Endothelial cell of umbilical vein (primary cell): Measurements from ENCODE around the gene LY9. TPM values are rescaled to one million over a fixed set of nuclear protein-coding genes. Genes with fewer than 3 reads are reported as not detected.

Experiments
- BruUV-seq: library from RNA; stranded (reverse); fragments of 400-500 nt; replicated peaks from 2 replicates; lab custom pipeline; 2021; lab: Mats Ljungman, UMichigan
- CTCF ChIA-PET: fragments of 300-600, 350-600 bp; sonication (Branson Sonifier 250); formaldehyde crosslinking; loops from one replicate; lab custom pipeline; 2021; ENCODE audit warnings: antibody characterized with exemption, inconsistent platforms; lab: Charles Lee
- POLR2A ChIA-PET: fragments of 300-600, 350-600 bp; sonication (Branson Sonifier 250); formaldehyde crosslinking; loops from one replicate; lab custom pipeline; 2021; ENCODE audit warnings: antibody characterized with exemption, inconsistent platforms; lab: Charles Lee
- DNase-seq: peaks from one replicate; pipeline ENCODE4 v3.0.0-alpha.2; 2011; ENCODE audit warnings: low read depth, low spot score
- FAIRE-seq: peaks from 2 replicates; lab custom pipeline; 2011; peaks lifted over from hg19 to GRCh38; lab: Jason Lieb, UNC
- H2AFZ ChIP-seq: 2 replicates; pipeline ENCODE4 v1.6.0; 2012; ENCODE audit warnings: low read depth, low read length, control low read depth, inconsistent platforms
- H3K27ac ChIP-seq: 2 replicates; pipeline ENCODE4 v1.5.1; 2011; ENCODE audit warnings: low read depth, mild to moderate bottlenecking, control low read depth, low read length, moderate library complexity; ENCODE audit not compliant: insufficient read depth
- H3K27me3 ChIP-seq, 2 experiments: 2 replicates each; pipeline versions ENCODE4 v1.6.0 to v1.6.1; 2011; ENCODE audit warnings: low read length in 2 of 2, mixed read lengths in 1 of 2; ENCODE audit not compliant: control insufficient read depth in 2 of 2, insufficient read depth in 2 of 2
- H3K36me3 ChIP-seq, 2 experiments: 2 replicates in 1 of 2; 3 replicates in 1 of 2; pipeline ENCODE4 v1.5.1; 2011; ENCODE audit warnings: low read length in 2 of 2, mild to moderate bottlenecking in 1 of 2, moderate library complexity in 1 of 2; ENCODE audit not compliant: control insufficient read depth in 2 of 2, insufficient read depth in 2 of 2; ENCODE audit errors: extremely low read depth in 1 of 2
- H3K4me1 ChIP-seq: 3 replicates; pipeline ENCODE4 v1.5.1; 2011; ENCODE audit warnings: mild to moderate bottlenecking, low read length; ENCODE audit not compliant: control insufficient read depth, insufficient read depth; ENCODE audit errors: extremely low read depth
- H3K4me2 ChIP-seq: 2 replicates; pipeline ENCODE4 v1.6.1; 2011; ENCODE audit warnings: low read length, control low read depth, mixed read lengths; ENCODE audit not compliant: insufficient read depth
- H3K4me3 ChIP-seq, 3 experiments: fragments of 200-600 bp in 1 of 3; sonication (generic), shearing (Covaris generic) in 1 of 3; replicated peaks in 1 of 3; 2 replicates each; pipeline ENCODE4 v1.5.1; 2011 to 2016; ENCODE audit warnings: control low read depth in 3 of 3, low read length in 3 of 3, mild to moderate bottlenecking in 2 of 3, inconsistent platforms in 1 of 3, low read depth in 1 of 3, moderate library complexity in 1 of 3; ENCODE audit not compliant: insufficient read depth in 1 of 3
- H3K79me2 ChIP-seq: 2 replicates; pipeline ENCODE4 v1.6.0; 2012; ENCODE audit warnings: low read length, inconsistent platforms; ENCODE audit not compliant: control insufficient read depth, insufficient read depth
- H3K9ac ChIP-seq: replicated peaks from 2 replicates; pipeline ENCODE3; 2011; ENCODE audit warnings: low read length, control low read depth; ENCODE audit not compliant: insufficient read depth; ENCODE audit errors: extremely low read depth
- H3K9me1 ChIP-seq: replicated peaks from 3 replicates; pipeline ENCODE4 v1.6.0; 2011; ENCODE audit warnings: mild to moderate bottlenecking, low read length; ENCODE audit not compliant: control insufficient read depth, insufficient read depth; ENCODE audit errors: extremely low read depth
- H3K9me3 ChIP-seq: replicated peaks from 2 replicates; pipeline ENCODE4 v1.5.1; 2012; ENCODE audit warnings: low read length, inconsistent platforms; ENCODE audit not compliant: control insufficient read depth, insufficient read depth
- H4K20me1 ChIP-seq: replicated peaks from 2 replicates; pipeline ENCODE3; 2011; ENCODE audit warnings: mild to moderate bottlenecking, low read length; ENCODE audit not compliant: control insufficient read depth, insufficient read depth; ENCODE audit errors: extremely low read depth
- EZH2 ChIP-seq: IDR thresholded peaks from 2 replicates; pipeline ENCODE4 v1.6.1; 2012; ENCODE audit warnings: borderline replicate concordance, low read depth, mild to moderate bottlenecking, moderate library complexity, low read length, inconsistent platforms; ENCODE audit not compliant: severe bottlenecking
- FOS ChIP-seq: IDR thresholded peaks from 2 replicates; pipeline ENCODE4 v1.6.1; 2011; ENCODE audit warnings: mild to moderate bottlenecking, low read length, moderate library complexity, borderline replicate concordance; ENCODE audit not compliant: insufficient read depth
- GATA2 ChIP-seq: IDR thresholded peaks from 2 replicates; pipeline ENCODE4 v1.7.0; 2011; ENCODE audit warnings: low read depth, mild to moderate bottlenecking, moderate library complexity, mixed read lengths, low read length; ENCODE audit not compliant: insufficient read length, insufficient read depth
- JUN ChIP-seq: IDR thresholded peaks from 2 replicates; pipeline ENCODE4 v1.6.1; 2011; ENCODE audit warnings: borderline replicate concordance, low read depth; ENCODE audit not compliant: insufficient read length, insufficient read depth
- MYC ChIP-seq: IDR thresholded peaks from one replicate; pipeline ENCODE4 v1.6.1; 2011; ENCODE audit warnings: mild to moderate bottlenecking, low read depth, low read length
- POLR2A ChIP-seq: IDR thresholded peaks from 2 replicates; pipeline ENCODE4 v1.6.1; 2012; ENCODE audit warnings: low read depth, mild to moderate bottlenecking, control low read depth, low read length
- POLR2AphosphoS5 ChIP-seq: IDR thresholded peaks from 2 replicates; pipeline ENCODE4 v1.6.1; 2012; ENCODE audit warnings: low read depth, mild to moderate bottlenecking, control low read depth, low read length, moderate library complexity; ENCODE audit not compliant: insufficient read depth
- dilution Hi-C: fragments of 300-500 bp; cut with MboI; formaldehyde crosslinking; loops from one replicate; pipeline ENCODE4 v1.15.0; 2019; ENCODE audit warnings: low sequenced_read_pairs; ENCODE audit not compliant: extremely low pct_ligation_motif_present
- intact Hi-C: fragments of 100-400 bp; cut with micrococcal nuclease; formaldehyde crosslinking; loops from one replicate; pipeline ENCODE4 v1.10.0; 2022
- polyA plus RNA-seq, 4 experiments: library from polyadenylated mRNA; depleted of rRNA in 3 of 4; stranded (reverse) in 3 of 4; unstranded in 1 of 4; fragments of >200 nt; gene quantifications; 2 replicates each; pipeline versions ENCODE4 v1.2.1 to v1.2.3, GENCODE V29; 2011 to 2012; ENCODE audit warnings: missing spikeins in 1 of 4
- total RNA-seq: library from RNA; stranded (reverse); gene quantifications from 2 replicates; pipeline ENCODE4 v1.2.3, GENCODE V29; 2021
- TF ChIP-seq, protein P1 (sequence below): IDR thresholded peaks from 2 replicates; pipeline ENCODE4 v1.6.1; 2011; ENCODE audit not compliant: insufficient read depth, insufficient read length
- TF ChIP-seq, protein P2 (sequence below), 2 donors: IDR thresholded peaks; 1 replicate in 1 of 2; 2 replicates in 1 of 2; pipeline ENCODE4 v1.5.1; 2011; ENCODE audit warnings: low read length in 2 of 2, mild to moderate bottlenecking in 2 of 2, moderate library complexity in 2 of 2, control low read depth in 1 of 2, inconsistent platforms in 1 of 2, low read depth in 1 of 2; ENCODE audit not compliant: insufficient read depth in 1 of 2; ENCODE audit errors: extremely low read depth in 1 of 2

Gene LY9
- total and polyA plus RNA-seq, 2 donors (not counting 3 experiments of a cell fraction or from before 2014, with no cell fraction given): not detected

DNA sequence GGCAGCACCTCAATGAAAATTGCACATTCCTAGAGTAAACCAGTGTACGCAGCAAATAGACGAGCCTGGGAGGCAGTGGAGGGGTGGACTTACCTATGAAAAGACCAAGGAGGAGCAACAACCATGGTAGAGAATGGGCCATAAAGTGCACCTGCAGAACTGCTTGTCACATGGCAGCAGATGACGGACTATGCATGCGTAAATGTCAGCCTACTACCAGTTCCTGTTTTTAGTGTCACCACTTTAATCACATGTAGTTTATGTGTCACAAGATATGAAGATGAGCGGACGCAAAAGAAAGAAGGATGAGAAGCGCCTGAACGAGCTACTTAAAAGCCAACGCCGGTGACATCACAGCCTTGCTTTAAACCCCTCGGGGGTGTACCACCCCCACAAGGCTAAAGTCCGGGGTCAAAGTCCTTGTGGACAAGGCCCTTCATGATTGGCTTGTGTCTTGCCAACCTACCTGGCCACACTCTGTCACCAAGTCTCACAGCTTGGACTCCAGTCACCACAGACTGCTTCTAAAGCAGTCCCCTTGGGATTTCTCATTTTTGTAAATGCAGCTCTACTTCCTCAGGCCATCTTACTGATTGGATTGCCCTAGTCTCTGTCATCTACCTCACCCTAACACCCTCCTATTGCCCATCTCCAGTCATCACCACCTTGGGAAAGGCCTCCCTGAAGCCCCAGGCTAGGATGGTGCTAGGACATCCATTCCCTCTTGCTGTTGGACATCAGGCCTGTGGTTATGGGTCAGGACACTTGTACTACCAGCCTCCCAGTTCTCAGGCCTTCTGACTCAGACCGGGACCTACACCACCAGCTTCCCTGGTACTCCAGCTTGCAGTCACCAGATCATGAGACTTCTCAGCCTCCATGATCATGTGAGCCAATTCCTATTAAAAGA, 6.0 kb upstream of the LY9 start:
- no TSS peak for BruUV-seq
- intact Hi-C loops: no loop called here
- no peak for FAIRE-seq

More for the DNA sequence above, 6.0 kb upstream of the LY9 start:
- no peak overlapping the region for H3K27ac ChIP-seq
- no peak overlapping the region for H3K4me2 ChIP-seq
- no peaks in the 10 kb centered on the region for H3K9me3 ChIP-seq
- H3K9me1 ChIP-seq: no peaks in the 10 kb centered on the region
- dilution Hi-C loops: no loop called here
- no peaks in the 10 kb centered on the region for H4K20me1 ChIP-seq
- ChIA-PET CTCF (interaction anchor here (1.6 kb wide), 1 partner anchor 13 kb away, joined by 5 read pairs; no protein-coding TSS in a partner anchor), POLR2A (no interaction called here)
- H3K36me3 ChIP-seq: no peaks in the 10 kb centered on the region
- TF ChIP-seq, protein P1, sequence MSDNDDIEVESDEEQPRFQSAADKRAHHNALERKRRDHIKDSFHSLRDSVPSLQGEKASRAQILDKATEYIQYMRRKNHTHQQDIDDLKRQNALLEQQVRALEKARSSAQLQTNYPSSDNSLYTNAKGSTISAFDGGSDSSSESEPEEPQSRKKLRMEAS: no peak
- TF ChIP-seq GATA2 (no peak), POLR2A (no peak), FOS (no peak), POLR2AphosphoS5 (no peak), MYC (no peak), EZH2 (no peak), JUN (no peak)
- TF ChIP-seq, protein P2, sequence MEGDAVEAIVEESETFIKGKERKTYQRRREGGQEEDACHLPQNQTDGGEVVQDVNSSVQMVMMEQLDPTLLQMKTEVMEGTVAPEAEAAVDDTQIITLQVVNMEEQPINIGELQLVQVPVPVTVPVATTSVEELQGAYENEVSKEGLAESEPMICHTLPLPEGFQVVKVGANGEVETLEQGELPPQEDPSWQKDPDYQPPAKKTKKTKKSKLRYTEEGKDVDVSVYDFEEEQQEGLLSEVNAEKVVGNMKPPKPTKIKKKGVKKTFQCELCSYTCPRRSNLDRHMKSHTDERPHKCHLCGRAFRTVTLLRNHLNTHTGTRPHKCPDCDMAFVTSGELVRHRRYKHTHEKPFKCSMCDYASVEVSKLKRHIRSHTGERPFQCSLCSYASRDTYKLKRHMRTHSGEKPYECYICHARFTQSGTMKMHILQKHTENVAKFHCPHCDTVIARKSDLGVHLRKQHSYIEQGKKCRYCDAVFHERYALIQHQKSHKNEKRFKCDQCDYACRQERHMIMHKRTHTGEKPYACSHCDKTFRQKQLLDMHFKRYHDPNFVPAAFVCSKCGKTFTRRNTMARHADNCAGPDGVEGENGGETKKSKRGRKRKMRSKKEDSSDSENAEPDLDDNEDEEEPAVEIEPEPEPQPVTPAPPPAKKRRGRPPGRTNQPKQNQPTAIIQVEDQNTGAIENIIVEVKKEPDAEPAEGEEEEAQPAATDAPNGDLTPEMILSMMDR (IDR thresholded peaks at IDR 0.05; ENCODE audit: extremely low read depth in 1 of 2, insufficient read depth in 1 of 2, low read depth in 1 of 2, low read length in 2 of 2): no peak
- no peak for DNase-seq
- no peak overlapping the region for H3K4me3 ChIP-seq
- no peaks in the 10 kb centered on the region for H3K79me2 ChIP-seq
- H3K4me1 ChIP-seq: no peaks in the 10 kb centered on the region
- no peak overlapping the region for H3K9ac ChIP-seq
- H2AFZ ChIP-seq: no peak overlapping the region
- no peaks in the 10 kb centered on the region for H3K27me3 ChIP-seq
